CD4-positive, alpha-beta T cell treated with Interleukin-6 for 4 hours (primary cell): ENCODE data around the gene JMJD1C.
"Not testable (repeated sequence)": the region's sequence is repeated elsewhere in the genome, so short reads cannot be mapped to it uniquely, and the experiment has no call there.

Source experiments
- DNase-seq: peaks from one replicate; pipeline ENCODE4 v3.0.0-alpha.2; 2020; ENCODE audit warnings: mixed read lengths

The JMJD1C gene

GRCh38 chr10:63155388-63156020 is 310.3 kb downstream of the JMJD1C start:
- DNase-seq = no peak

GRCh38 chr10:63154546-63155387 is 311.0 kb downstream of the JMJD1C start:
- DNase-seq = no peak

GRCh38 chr10:63153868-63154545 is 311.8 kb downstream of the JMJD1C start:
- DNase-seq = not testable (repeated sequence)

- no peak for DNase-seq
These were observed 315.0 kb downstream of the JMJD1C start for GRCh38 chr10:63150745-63151144.

GRCh38 chr10:63146503-63146902 is 319.3 kb downstream of the JMJD1C start:
- DNase-seq = no peak

GRCh38 chr10:63145782-63146181 is 320.0 kb downstream of the JMJD1C start:
- no peak for DNase-seq

GRCh38 chr10:63143987-63144386 is 321.8 kb downstream of the JMJD1C start:
- no peak for DNase-seq

- DNase-seq = no peak
These were observed 323.6 kb downstream of the JMJD1C start for GRCh38 chr10:63142136-63142535.

GRCh38 chr10:63140077-63140476 is 325.7 kb downstream of the JMJD1C start:
- no peak for DNase-seq

GRCh38 chr10:63137306-63137705 is 328.5 kb downstream of the JMJD1C start:
- DNase-seq = no peak

- DNase-seq = no peak
These were observed 331.8 kb downstream of the JMJD1C start for GRCh38 chr10:63133821-63134557.

- DNase-seq = peak; percentile 98
These were observed 332.5 kb downstream of the JMJD1C start, which contains the start of gene NRBF2 for GRCh38 chr10:63133056-63133820. Gene NRBF2, plus strand, starts transcription at chr10:63133328. Its CDS starts 143 bp downstream, at chr10:63133471.

GRCh38 chr10:63132651-63133055 is 333.1 kb downstream of the JMJD1C start:
- no peak for DNase-seq

GRCh38 chr10:63129888-63130287 is 335.9 kb downstream of the JMJD1C start:
- DNase-seq = no peak

GRCh38 chr10:63128443-63128842 is 337.3 kb downstream of the JMJD1C start:
- no peak for DNase-seq

- DNase-seq = no peak
These were observed 340.3 kb downstream of the JMJD1C start for GRCh38 chr10:63125459-63125858.

- DNase-seq = no peak
These were observed 341.9 kb downstream of the JMJD1C start for GRCh38 chr10:63123727-63124362.

- DNase-seq = no peak
These were observed 345.2 kb downstream of the JMJD1C start for GRCh38 chr10:63120554-63120953.

GRCh38 chr10:63119041-63119440 is 346.7 kb downstream of the JMJD1C start:
- DNase-seq = no peak
